ENCODE results near the gene IFI44.

- TF ChIP-seq YY1 (IDR thresholded peaks at IDR 0.05; ENCODE audit: insufficient read depth, insufficient read length) (no peak), ZNF274 (IDR thresholded peaks at IDR 0.05; ENCODE audit: low read depth, low read length) (no peak), SUZ12 (IDR thresholded peaks at IDR 0.05; ENCODE audit: extremely low read depth, insufficient read depth, insufficient read length) (no peak)
These were observed 42.5 kb downstream of the IFI44 start for GRCh38 chr1:78691995-78692747.

All from NT2/D1 (cell line).